PC-3 (cell line): Measurements from ENCODE around the gene TOR1B. TPM values are rescaled to one million over a fixed set of nuclear protein-coding genes. Genes with fewer than 3 reads are reported as not detected.

Experiments used
- ATAC-seq: fragments of 200-7000 bp; cut with Tn5 transposase; 2 replicates; pipeline ENCODE4 v1.9.1; 2020; ENCODE audit warnings: mild to moderate bottlenecking, moderate library complexity
- BruUV-seq: library from RNA; stranded (reverse); fragments of 400-500 nt; replicated peaks from 2 replicates; lab custom pipeline; 2021; lab: Mats Ljungman, UMichigan
- CTCF ChIA-PET: fragments of 300-600 bp; sonication (Branson Sonifier 250); formaldehyde crosslinking; loops from one replicate; lab custom pipeline; 2022; ENCODE audit warnings: antibody characterized with exemption; lab: Charles Lee
- POLR2A ChIA-PET: fragments of 300-600 bp; sonication (Branson Sonifier 250); formaldehyde crosslinking; loops from one replicate; lab custom pipeline; 2022; ENCODE audit warnings: antibody characterized with exemption; ENCODE audit not compliant: unreplicated experiment; lab: Charles Lee
- DNase-seq: peaks from one replicate; pipeline ENCODE4 v3.0.0-alpha.2; 2015
- H2AFZ ChIP-seq: fragments of 300-600 bp; sonication (generic); 2 replicates; pipeline ENCODE4 v1.6.0; 2016; ENCODE audit warnings: antibody characterized with exemption, low read length
- H3F3A ChIP-seq: fragments of 300-600 bp; sonication (generic); one replicate; pipeline ENCODE4 v1.6.0; 2017; ENCODE audit warnings: antibody characterized with exemption, low read length, control low read depth, mild to moderate bottlenecking; ENCODE audit not compliant: unreplicated experiment
- H3K27ac ChIP-seq: fragments of 300-600 bp; sonication (generic); 2 replicates; pipeline ENCODE4 v1.5.1; 2016; ENCODE audit warnings: mild to moderate bottlenecking, low read length
- H3K27me3 ChIP-seq: fragments of 300-600 bp; sonication (generic); 2 replicates; pipeline ENCODE4 v1.6.1; 2016; ENCODE audit warnings: low read length, mixed read lengths
- H3K36me3 ChIP-seq: fragments of 300-600 bp; sonication (generic); 2 replicates; pipeline ENCODE4 v1.6.1; 2016; ENCODE audit warnings: low read depth, mixed run types, low read length, mixed read lengths
- H3K4me1 ChIP-seq: fragments of 300-600 bp; sonication (generic); 2 replicates; pipeline ENCODE4 v1.5.1; 2016; ENCODE audit warnings: low read length; ENCODE audit not compliant: insufficient read depth
- H3K4me2 ChIP-seq: fragments of 300-600 bp; sonication (generic); 2 replicates; pipeline ENCODE4 v1.6.0; 2016; ENCODE audit warnings: low read length
- H3K4me3 ChIP-seq: fragments of 300-600 bp; sonication (generic); 2 replicates; pipeline ENCODE4 v1.5.1; 2016; ENCODE audit warnings: mild to moderate bottlenecking, low read length, mixed read lengths
- H3K79me2 ChIP-seq: fragments of 300-600 bp; sonication (generic); 2 replicates; pipeline ENCODE4 v1.6.1; 2017; ENCODE audit warnings: low read length, mixed read lengths
- H3K9ac ChIP-seq: fragments of 300-600 bp; sonication (generic); 2 replicates; pipeline ENCODE4 v1.6.0; 2016; ENCODE audit warnings: mild to moderate bottlenecking, low read length
- H3K9me2 ChIP-seq: fragments of 300-600 bp; sonication (generic); replicated peaks from 2 replicates; pipeline ENCODE4 v1.6.1; 2016; ENCODE audit warnings: mixed run types, low read length, mixed read lengths
- H3K9me3 ChIP-seq: fragments of 300-600 bp; sonication (generic); 2 replicates; pipeline ENCODE4 v1.6.1; 2016; ENCODE audit warnings: low read length, mixed read lengths
- H4K20me1 ChIP-seq: fragments of 300-600 bp; sonication (generic); 2 replicates; pipeline ENCODE4 v1.6.1; 2016; ENCODE audit warnings: low read length, mixed read lengths
- EZH2 ChIP-seq: fragments of 300-600 bp; sonication (generic); IDR thresholded peaks from one replicate; pipeline ENCODE4 v1.6.1; 2017; ENCODE audit warnings: antibody characterized with exemption, mild to moderate bottlenecking, low read length; ENCODE audit not compliant: unreplicated experiment
- EZH2phosphoT487 ChIP-seq: fragments of 300-600 bp; sonication (generic); IDR thresholded peaks from 2 replicates; pipeline ENCODE4 v1.6.1; 2018; ENCODE audit warnings: mild to moderate bottlenecking, antibody characterized with exemption, low read length, borderline replicate concordance
- intact Hi-C: fragments of 100-400 bp; cut with micrococcal nuclease; formaldehyde crosslinking; loops from 2 replicates; pipeline ENCODE4 v1.9.0; 2023
- total RNA-seq: library from RNA; depleted of rRNA; stranded (reverse); fragments of >200 nt; gene quantifications from 2 replicates; pipeline ENCODE4 v1.2.3, GENCODE V29; 2014
- TF ChIP-seq, protein P1 (sequence below): fragments of 300-600 bp; sonication (generic); conservative IDR thresholded peaks from 2 replicates; pipeline ENCODE4 v1.5.1; 2017; ENCODE audit warnings: antibody characterized with exemption, low read depth, mild to moderate bottlenecking, low read length

Gene TOR1B
- total RNA-seq, 1 experiment from 2014 or later, result 12.8 TPM

DNA sequence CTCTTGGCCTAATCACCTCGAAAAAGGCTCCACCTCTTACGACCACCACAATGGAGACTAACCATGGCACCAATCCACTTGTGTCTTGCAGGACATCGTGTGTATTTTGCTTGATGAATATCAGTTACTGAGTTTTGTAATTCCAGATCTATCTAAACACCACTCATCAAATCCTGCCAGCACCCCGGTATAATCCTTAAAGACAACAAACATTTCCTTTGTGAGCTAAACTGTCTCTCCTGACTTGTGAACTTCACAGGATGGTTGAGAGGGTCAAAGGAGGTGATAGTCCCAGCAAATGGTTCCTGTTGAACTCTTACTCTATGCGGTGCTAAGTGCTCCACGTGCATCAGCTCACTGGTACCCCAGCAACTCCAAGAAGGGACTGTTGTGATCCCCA lies 4.0 kb upstream of the TOR1B start:
- intact Hi-C loops, result no loop called here
- DNase-seq, result no peak
- Histone ChIP-seq H3K9ac (no peak overlapping the region), H3K4me2 (no peak overlapping the region), H3K27me3 (no peaks in the 10 kb centered on the region), H4K20me1 (no peaks in the 10 kb centered on the region), H3F3A (no peaks in the 10 kb centered on the region), H2AFZ (no peak overlapping the region), H3K79me2 (peaks cover 6% of the 10 kb centered on the region), H3K36me3 (no peaks in the 10 kb centered on the region), H3K27ac (no peak overlapping the region), H3K9me2 (no peaks in the 10 kb centered on the region), H3K4me3 (no peak overlapping the region), H3K4me1 (peaks cover under 1% of the 10 kb centered on the region; the same call in 1 of the 2 replicates), H3K9me3 (no peaks in the 10 kb centered on the region)
- POLR2A ChIA-PET, result no interaction called here
- BruUV-seq, result no TSS peak
- TF ChIP-seq EZH2, result no peak
- no peak for TF ChIP-seq EZH2phosphoT487
- TF ChIP-seq, protein P1, sequence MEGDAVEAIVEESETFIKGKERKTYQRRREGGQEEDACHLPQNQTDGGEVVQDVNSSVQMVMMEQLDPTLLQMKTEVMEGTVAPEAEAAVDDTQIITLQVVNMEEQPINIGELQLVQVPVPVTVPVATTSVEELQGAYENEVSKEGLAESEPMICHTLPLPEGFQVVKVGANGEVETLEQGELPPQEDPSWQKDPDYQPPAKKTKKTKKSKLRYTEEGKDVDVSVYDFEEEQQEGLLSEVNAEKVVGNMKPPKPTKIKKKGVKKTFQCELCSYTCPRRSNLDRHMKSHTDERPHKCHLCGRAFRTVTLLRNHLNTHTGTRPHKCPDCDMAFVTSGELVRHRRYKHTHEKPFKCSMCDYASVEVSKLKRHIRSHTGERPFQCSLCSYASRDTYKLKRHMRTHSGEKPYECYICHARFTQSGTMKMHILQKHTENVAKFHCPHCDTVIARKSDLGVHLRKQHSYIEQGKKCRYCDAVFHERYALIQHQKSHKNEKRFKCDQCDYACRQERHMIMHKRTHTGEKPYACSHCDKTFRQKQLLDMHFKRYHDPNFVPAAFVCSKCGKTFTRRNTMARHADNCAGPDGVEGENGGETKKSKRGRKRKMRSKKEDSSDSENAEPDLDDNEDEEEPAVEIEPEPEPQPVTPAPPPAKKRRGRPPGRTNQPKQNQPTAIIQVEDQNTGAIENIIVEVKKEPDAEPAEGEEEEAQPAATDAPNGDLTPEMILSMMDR, result no peak
- no peak for ATAC-seq
- CTCF ChIA-PET, result interaction anchor here (0.5 kb wide), 1 partner anchor 31 kb away, joined by 3 read pairs; no protein-coding TSS in a partner anchor

DNA sequence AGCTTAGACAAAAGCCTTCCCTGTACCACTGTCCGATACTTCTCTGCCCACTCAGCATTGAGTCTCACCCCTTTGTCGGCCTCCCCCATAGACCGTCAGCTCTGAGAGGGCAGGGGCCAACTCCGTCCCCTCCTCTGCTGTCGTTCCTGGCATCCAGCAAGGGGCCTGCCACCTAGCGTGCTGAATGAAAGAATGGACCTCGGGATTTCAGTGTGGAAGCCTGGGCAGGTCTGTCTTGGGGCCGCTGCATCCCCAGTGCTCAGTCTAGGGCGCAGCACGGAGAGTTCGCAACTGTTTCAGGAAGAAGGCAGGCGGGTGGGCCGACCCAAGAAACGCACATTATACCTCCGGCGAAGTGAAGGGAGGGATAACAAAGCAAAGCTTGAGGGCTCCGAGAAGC lies 1.5 kb upstream of the TOR1B start:
- no peak overlapping the region for H3K9ac ChIP-seq
- ATAC-seq (no peak), DNase-seq (no peak)
- H3F3A ChIP-seq, result no peaks in the 10 kb centered on the region
- no peaks in the 10 kb centered on the region for H3K27me3 ChIP-seq
- CTCF ChIA-PET, result no interaction called here
- POLR2A ChIA-PET, result no interaction called here
- intact Hi-C loops, result no loop called here
- H3K4me1 ChIP-seq, result peaks cover 5% of the 10 kb centered on the region; the same call in 1 of the 2 replicates
- H3K27ac ChIP-seq, result no peak overlapping the region
- peaks cover 9% of the 10 kb centered on the region for H3K79me2 ChIP-seq
- no peaks in the 10 kb centered on the region for H3K9me3 ChIP-seq
- no TSS peak for BruUV-seq
- no peak overlapping the region for H3K4me2 ChIP-seq
- no peak overlapping the region for H3K4me3 ChIP-seq
- TF ChIP-seq EZH2 (no peak), EZH2phosphoT487 (no peak)
- TF ChIP-seq, protein P1, result no peak
- no peaks in the 10 kb centered on the region for H3K9me2 ChIP-seq
- H3K36me3 ChIP-seq, result no peaks in the 10 kb centered on the region
- H2AFZ ChIP-seq, result no peak overlapping the region
- H4K20me1 ChIP-seq, result no peaks in the 10 kb centered on the region

DNA sequence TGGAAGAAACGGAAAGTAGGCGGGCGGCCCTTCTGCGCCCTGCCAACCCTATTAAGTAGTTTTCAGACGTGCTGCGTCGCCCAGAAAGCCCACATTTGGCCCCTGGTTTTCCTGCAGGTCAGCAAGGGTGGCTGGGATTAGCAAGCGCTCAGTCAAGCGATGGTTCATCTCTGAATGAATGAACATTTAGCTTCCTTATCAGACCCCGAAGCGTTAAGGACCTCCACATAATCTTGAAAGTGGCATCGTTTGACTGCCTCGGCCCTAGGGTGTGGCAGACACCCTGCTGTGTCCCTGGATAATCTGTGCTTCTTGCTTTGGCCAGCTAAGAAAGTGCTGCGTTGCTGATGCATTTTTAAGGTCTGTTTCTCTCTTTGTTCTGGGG lies 684 bp downstream of the TOR1B start:
- Histone ChIP-seq H3F3A (no peaks in the 10 kb centered on the region), H3K79me2 (peaks cover 9% of the 10 kb centered on the region), H4K20me1 (no peaks in the 10 kb centered on the region), H2AFZ (peak overlapping the region; percentile 91), H3K36me3 (no peaks in the 10 kb centered on the region), H3K9ac (peak overlapping the region; percentile 69), H3K9me2 (no peaks in the 10 kb centered on the region), H3K4me3 (peak overlapping the region; percentile 91), H3K4me2 (peak overlapping the region; percentile 100), H3K27ac (no peak overlapping the region), H3K9me3 (no peaks in the 10 kb centered on the region), H3K4me1 (peaks cover 5% of the 10 kb centered on the region; the same call in 1 of the 2 replicates), H3K27me3 (no peaks in the 10 kb centered on the region)
- ChIA-PET POLR2A (interaction anchor here (0.5 kb wide), 2 partner anchors 225 to 614 kb away, joined by 3 to 4 read pairs; no protein-coding TSS in a partner anchor), CTCF (no interaction called here)
- TF ChIP-seq, protein P1, result no peak
- TF ChIP-seq EZH2, result no peak
- no peak for TF ChIP-seq EZH2phosphoT487
- intact Hi-C loops, result no loop called here
- no TSS peak for BruUV-seq
- ATAC-seq (peak; percentile 34), DNase-seq (no peak)
